Activated naive CD4-positive, alpha-beta T cell treated with anti-CD3 and anti-CD28 coated beads, Interleukin-2, amount 50 U/mL, for 72 hours (primary cell): Measurements from ENCODE around the gene CMBL. TPM values are rescaled to one million over a fixed set of nuclear protein-coding genes. Genes with fewer than 3 reads are reported as not detected.

Experiments used
- ATAC-seq, 2 donors: fragments of 150-1000 bp; cut with Tn5 transposase; 2 replicates each; pipeline ENCODE4 v1.10.0; 2021; ENCODE audit warnings: mild to moderate bottlenecking in 2 of 2, moderate library complexity in 2 of 2
- DNase-seq, 2 donors: peaks; one replicate each; pipeline ENCODE4 v3.0.0; 2021 to 2022; ENCODE audit warnings: low spot score in 2 of 2
- H3K27ac Mint-ChIP-seq, 2 donors: one replicate each; pipeline ENCODE4 v1.8.0; 2022; ENCODE audit warnings: mild to moderate bottlenecking in 2 of 2, mixed read lengths in 2 of 2
- H3K36me3 Mint-ChIP-seq, 2 donors: one replicate each; pipeline ENCODE4 v1.8.0; 2022; ENCODE audit warnings: mixed read lengths in 2 of 2
- H3K9me3 Mint-ChIP-seq, 2 donors: one replicate each; pipeline ENCODE4 v1.8.0; 2022; ENCODE audit warnings: mixed read lengths in 2 of 2
- total RNA-seq, 2 donors: library from RNA; stranded (reverse); gene quantifications; one replicate each; pipeline ENCODE4 v1.2.3, GENCODE V29; 2022

The CMBL gene
- total RNA-seq, 2 donors from 2014 or later: 0.80 to 1.7 TPM

GRCh38 chr5:10229306-10230048, 78.2 kb downstream of the CMBL start:
- Mint-ChIP-seq H3K27ac (no peak overlapping the region), H3K9me3 (peaks cover 6 to 17% of the 10 kb centered on the region in 2 donors), H3K36me3 (peaks cover 27 to 33% of the 10 kb centered on the region in 2 donors)
- no peak for DNase-seq
- ATAC-seq: no peak

DNA sequence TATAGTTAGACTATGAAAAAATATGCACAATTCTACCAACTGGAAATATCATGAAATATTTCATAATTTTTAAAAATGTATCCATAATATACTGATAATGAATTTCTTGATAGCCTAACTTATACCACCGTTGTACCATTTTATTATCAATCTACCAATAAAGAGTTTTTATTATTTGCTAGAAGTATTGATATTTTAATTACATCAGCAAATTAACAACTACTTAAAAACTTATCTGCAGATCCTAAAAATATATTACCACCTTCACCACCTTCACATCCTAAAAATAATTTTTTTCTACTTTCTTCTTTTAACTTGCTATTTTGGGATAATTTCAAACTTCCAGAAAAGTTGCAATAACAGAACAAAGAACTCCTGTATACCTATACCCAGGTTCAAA, 79.4 kb downstream of the CMBL start:
- no peak for DNase-seq
- Mint-ChIP-seq H3K36me3 (peaks cover 39 to 43% of the 10 kb centered on the region in 2 donors), H3K9me3 (peaks cover 6 to 17% of the 10 kb centered on the region in 2 donors), H3K27ac (peak overlapping the region in 1 of 2 donors; percentile 53)
- no peak for ATAC-seq

Other genes starting within 250 kb of the CMBL start
- 10 to 100 TPM; 16.9 to 20.9 TPM for gene ATPSCKMT, start 58.0 kb downstream of the CMBL start, total RNA-seq
- gene CCT5, start 57.6 kb downstream of the CMBL start, total RNA-seq: 100 to 1,000 TPM; 347 to 353 TPM
- gene MARCHF6, start 45.8 kb upstream of the CMBL start, total RNA-seq: 100 to 1,000 TPM in 1 of 2 donors, 10 to 100 TPM in 1; 96.3 to 115 TPM
- under 1 TPM in 1 of 2 donors, not detected in 1; 0.18 TPM for gene ROPN1L, start 134.0 kb upstream of the CMBL start, total RNA-seq